ENCODE data around the gene CLIC5. TPM values are rescaled to one million over a fixed set of nuclear protein-coding genes. Genes with fewer than 3 reads are reported as not detected.

Gene CLIC5
- total RNA-seq, 1 experiment from 2014 or later = not detected

GRCh38 chr6:46042355-46042999 lies 26.8 kb upstream of the CLIC5 start:
- DNase-seq (ENCODE audit: low read depth) = peak; percentile 30
- in situ Hi-C loops (cut with HindIII; ENCODE audit: low pct_unique_long_range_greater_than_20kb, low sequenced_read_pairs) = no loop called here

- DNase-seq (ENCODE audit: low read depth) = no peak
- in situ Hi-C loops (cut with HindIII; ENCODE audit: low pct_unique_long_range_greater_than_20kb, low sequenced_read_pairs) = no loop called here
These were observed 24.6 kb upstream of the CLIC5 start for GRCh38 chr6:46040288-46040687.

- DNase-seq (ENCODE audit: low read depth) = no peak
- in situ Hi-C loops (cut with HindIII; ENCODE audit: low pct_unique_long_range_greater_than_20kb, low sequenced_read_pairs) = no loop called here
These were observed 24.0 kb upstream of the CLIC5 start for GRCh38 chr6:46039646-46040045.

- in situ Hi-C loops (cut with HindIII; ENCODE audit: low pct_unique_long_range_greater_than_20kb, low sequenced_read_pairs) = no loop called here
- DNase-seq (ENCODE audit: low read depth) = no peak
These were observed 21.3 kb upstream of the CLIC5 start for GRCh38 chr6:46036911-46037310.

GRCh38 chr6:46035242-46035641 lies 19.6 kb upstream of the CLIC5 start:
- no peak for DNase-seq (ENCODE audit: low read depth)
- in situ Hi-C loops (cut with HindIII; ENCODE audit: low pct_unique_long_range_greater_than_20kb, low sequenced_read_pairs) = no loop called here

GRCh38 chr6:46032110-46032998 lies 16.7 kb upstream of the CLIC5 start:
- in situ Hi-C loops (cut with HindIII; ENCODE audit: low pct_unique_long_range_greater_than_20kb, low sequenced_read_pairs) = no loop called here
- no peak for DNase-seq (ENCODE audit: low read depth)

GRCh38 chr6:46029602-46030001 lies 13.9 kb upstream of the CLIC5 start:
- no peak for DNase-seq (ENCODE audit: low read depth)
- in situ Hi-C loops (cut with HindIII; ENCODE audit: low pct_unique_long_range_greater_than_20kb, low sequenced_read_pairs) = no loop called here

- no peak for DNase-seq (ENCODE audit: low read depth)
These were observed 10.6 kb upstream of the CLIC5 start for GRCh38 chr6:46026307-46026706.

GRCh38 chr6:46025573-46025972 lies 9.9 kb upstream of the CLIC5 start:
- no peak for DNase-seq (ENCODE audit: low read depth)
- in situ Hi-C loops (cut with HindIII; ENCODE audit: low pct_unique_long_range_greater_than_20kb, low sequenced_read_pairs) = no loop called here

More at GRCh38 chr6:46026307-46026706, 10.6 kb upstream of the CLIC5 start:
- in situ Hi-C loops (cut with HindIII; ENCODE audit: low pct_unique_long_range_greater_than_20kb, low sequenced_read_pairs) = no loop called here

- DNase-seq (ENCODE audit: low read depth) = no peak
- in situ Hi-C loops (cut with HindIII; ENCODE audit: low pct_unique_long_range_greater_than_20kb, low sequenced_read_pairs) = no loop called here
These were observed 8.6 kb upstream of the CLIC5 start for GRCh38 chr6:46024124-46024769.

GRCh38 chr6:46023216-46023915 lies 7.7 kb upstream of the CLIC5 start:
- DNase-seq (ENCODE audit: low read depth) = no peak
- in situ Hi-C loops (cut with HindIII; ENCODE audit: low pct_unique_long_range_greater_than_20kb, low sequenced_read_pairs) = no loop called here

GRCh38 chr6:46022106-46022948 lies 6.7 kb upstream of the CLIC5 start:
- no peak for DNase-seq (ENCODE audit: low read depth)
- in situ Hi-C loops (cut with HindIII; ENCODE audit: low pct_unique_long_range_greater_than_20kb, low sequenced_read_pairs) = no loop called here

- in situ Hi-C loops (cut with HindIII; ENCODE audit: low pct_unique_long_range_greater_than_20kb, low sequenced_read_pairs) = no loop called here
- DNase-seq (ENCODE audit: low read depth) = no peak
These were observed 2.1 kb upstream of the CLIC5 start for GRCh38 chr6:46017726-46018125.

- no peak for DNase-seq (ENCODE audit: low read depth)
- in situ Hi-C loops (cut with HindIII; ENCODE audit: low pct_unique_long_range_greater_than_20kb, low sequenced_read_pairs) = no loop called here
These were observed 476 bp upstream of the CLIC5 start for GRCh38 chr6:46016063-46016608.

- no peak for DNase-seq (ENCODE audit: low read depth)
- in situ Hi-C loops (cut with HindIII; ENCODE audit: low pct_unique_long_range_greater_than_20kb, low sequenced_read_pairs) = no loop called here
These were observed 1.0 kb downstream of the CLIC5 start for GRCh38 chr6:46014511-46015118.

GRCh38 chr6:46014046-46014445 lies 1.6 kb downstream of the CLIC5 start:
- in situ Hi-C loops (cut with HindIII; ENCODE audit: low pct_unique_long_range_greater_than_20kb, low sequenced_read_pairs) = no loop called here
- no peak for DNase-seq (ENCODE audit: low read depth)

GRCh38 chr6:46013639-46014038 lies 2.0 kb downstream of the CLIC5 start:
- in situ Hi-C loops (cut with HindIII; ENCODE audit: low pct_unique_long_range_greater_than_20kb, low sequenced_read_pairs) = no loop called here
- no peak for DNase-seq (ENCODE audit: low read depth)
